IPS-20b (cell line): ENCODE data around the gene ADAM10.

Experiments used
- H3K27ac ChIP-seq: one replicate; pipeline ENCODE4 v1.5.1; 2013; ENCODE audit warnings: low read length
- H3K27me3 ChIP-seq: 2 replicates; pipeline ENCODE4 v1.6.1; 2013; ENCODE audit warnings: mild to moderate bottlenecking, low read length, inconsistent platforms; ENCODE audit not compliant: insufficient read depth
- H3K36me3 ChIP-seq: 2 replicates; pipeline ENCODE4 v1.6.1; 2013; ENCODE audit warnings: low read depth, mild to moderate bottlenecking, inconsistent platforms, low read length, moderate library complexity; ENCODE audit not compliant: insufficient read depth
- H3K4me1 ChIP-seq: 2 replicates; pipeline ENCODE4 v1.6.1; 2013; ENCODE audit warnings: mild to moderate bottlenecking, control low read depth, inconsistent platforms, low read length, moderate library complexity; ENCODE audit not compliant: insufficient read depth
- H3K4me3 ChIP-seq: 2 replicates; pipeline ENCODE4 v1.5.1; 2013; ENCODE audit warnings: mild to moderate bottlenecking, low read length, inconsistent platforms
- H3K9ac ChIP-seq: 2 replicates; pipeline ENCODE4 v1.6.1; 2013; ENCODE audit warnings: low read depth, mild to moderate bottlenecking, inconsistent platforms, low read length, moderate library complexity
- H3K9me3 ChIP-seq: 2 replicates; pipeline ENCODE4 v1.6.1; 2013; ENCODE audit warnings: mild to moderate bottlenecking, low read depth, low read length, inconsistent platforms; ENCODE audit not compliant: insufficient read depth

The ADAM10 gene

DNA sequence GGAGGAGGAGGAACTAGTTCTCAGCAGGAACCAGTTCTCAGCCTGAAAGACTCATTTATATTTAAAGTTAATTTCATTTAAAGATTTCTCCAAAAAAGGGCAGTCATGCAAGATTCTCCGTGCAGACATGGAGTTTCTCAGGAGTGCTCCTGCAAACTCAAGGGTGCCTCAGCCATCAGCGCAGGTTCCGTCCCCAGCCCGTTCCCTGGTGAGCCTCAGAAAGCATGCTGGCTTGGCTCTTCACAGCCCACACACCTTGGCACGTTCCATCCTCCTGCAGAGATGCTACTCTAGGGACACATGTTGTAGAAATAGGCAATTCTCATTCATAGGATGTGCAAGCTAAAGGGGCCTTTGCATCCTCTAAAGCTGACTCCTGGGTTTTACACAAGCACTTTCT is 194.7 kb downstream of the ADAM10 start:
- Histone ChIP-seq H3K9me3 (peaks cover 7% of the 10 kb centered on the region; the same call in 1 of the 2 replicates), H3K4me1 (peaks cover 9% of the 10 kb centered on the region; the same call in 1 of the 2 replicates), H3K36me3 (no peaks in the 10 kb centered on the region), H3K4me3 (no peak overlapping the region), H3K27ac (no peak overlapping the region), H3K9ac (no peak overlapping the region), H3K27me3 (no peaks in the 10 kb centered on the region)

DNA sequence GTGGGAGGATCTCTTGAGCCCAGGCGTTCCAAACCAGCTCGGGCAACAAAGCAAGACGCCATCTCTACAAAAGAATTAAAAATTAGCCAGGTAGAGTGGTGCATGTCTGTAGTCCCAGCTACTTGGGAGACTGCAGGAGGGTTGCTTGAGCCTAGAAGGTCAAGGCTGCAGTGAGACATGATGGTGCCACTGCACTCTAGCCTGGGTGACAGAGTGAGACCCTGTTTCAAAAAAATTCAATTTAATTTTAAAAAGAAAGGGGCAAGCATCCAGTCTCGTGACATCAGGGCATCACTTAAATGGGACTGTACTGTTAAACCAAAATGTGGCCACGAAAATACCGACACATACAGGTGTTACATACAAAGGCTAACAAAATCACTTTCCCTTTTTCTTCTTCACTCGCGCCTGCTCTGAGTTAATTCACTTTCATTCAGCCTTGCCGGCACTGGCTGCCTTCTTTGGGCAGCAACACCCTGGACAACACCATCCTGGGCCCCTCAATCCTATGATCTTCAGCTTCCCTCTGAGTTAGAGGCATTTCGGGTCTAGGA is 196.1 kb downstream of the ADAM10 start:
- H3K9me3 ChIP-seq, result peaks cover 2% of the 10 kb centered on the region; the same call in 1 of the 2 replicates
- H3K4me3 ChIP-seq, result no peak overlapping the region
- H3K9ac ChIP-seq, result no peak overlapping the region
- H3K27ac ChIP-seq, result no peak overlapping the region
- peaks cover 9% of the 10 kb centered on the region; the same call in 1 of the 2 replicates for H3K4me1 ChIP-seq
- no peaks in the 10 kb centered on the region for H3K36me3 ChIP-seq
- H3K27me3 ChIP-seq, result no peaks in the 10 kb centered on the region

DNA sequence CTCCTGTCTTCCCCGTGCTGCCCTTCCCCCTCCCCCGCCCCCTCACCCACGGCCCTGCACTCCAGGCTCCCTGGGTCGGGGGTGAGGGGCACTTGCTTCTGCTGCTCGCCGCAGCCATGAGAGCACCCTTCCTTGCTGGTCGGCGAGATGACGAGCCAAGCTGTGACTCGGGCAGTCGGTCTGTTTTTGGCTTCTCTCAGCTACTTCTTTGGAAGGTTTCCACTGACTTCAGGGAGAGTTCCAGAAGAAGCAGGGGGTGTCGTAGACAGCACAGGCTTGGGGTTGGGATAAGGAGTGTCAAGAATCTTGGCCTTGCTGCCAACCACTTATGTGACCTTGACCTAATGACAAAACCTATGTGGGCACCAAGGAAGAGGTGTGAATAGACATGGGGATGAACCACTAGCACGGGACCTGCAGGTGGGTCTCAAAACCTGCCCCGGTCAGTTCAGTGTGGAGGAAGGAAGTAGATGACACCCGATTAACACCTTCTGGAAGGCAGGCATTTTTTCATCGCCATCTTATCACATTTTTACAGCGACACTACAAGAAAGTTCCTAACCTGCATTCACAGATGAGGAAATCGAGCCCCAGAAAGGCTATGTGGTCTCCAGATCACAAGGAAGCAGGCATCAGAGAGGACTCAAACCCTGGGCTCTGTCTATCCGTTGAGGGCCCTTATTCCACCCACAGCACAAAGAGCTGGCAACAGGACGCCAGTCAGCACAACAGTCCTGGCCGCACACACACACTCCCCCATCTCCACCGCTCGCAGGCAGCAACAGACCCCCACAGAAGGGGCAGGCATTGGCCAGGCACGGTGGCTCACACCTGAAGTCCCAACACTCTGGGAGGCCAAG is 196.8 kb downstream of the ADAM10 start:
- H3K27ac ChIP-seq, result no peak overlapping the region
- H3K27me3 ChIP-seq, result no peaks in the 10 kb centered on the region
- no peak overlapping the region for H3K9ac ChIP-seq
- H3K4me3 ChIP-seq, result no peak overlapping the region
- no peaks in the 10 kb centered on the region for H3K9me3 ChIP-seq
- H3K4me1 ChIP-seq, result peaks cover 9% of the 10 kb centered on the region; the same call in 1 of the 2 replicates
- H3K36me3 ChIP-seq, result no peaks in the 10 kb centered on the region

DNA sequence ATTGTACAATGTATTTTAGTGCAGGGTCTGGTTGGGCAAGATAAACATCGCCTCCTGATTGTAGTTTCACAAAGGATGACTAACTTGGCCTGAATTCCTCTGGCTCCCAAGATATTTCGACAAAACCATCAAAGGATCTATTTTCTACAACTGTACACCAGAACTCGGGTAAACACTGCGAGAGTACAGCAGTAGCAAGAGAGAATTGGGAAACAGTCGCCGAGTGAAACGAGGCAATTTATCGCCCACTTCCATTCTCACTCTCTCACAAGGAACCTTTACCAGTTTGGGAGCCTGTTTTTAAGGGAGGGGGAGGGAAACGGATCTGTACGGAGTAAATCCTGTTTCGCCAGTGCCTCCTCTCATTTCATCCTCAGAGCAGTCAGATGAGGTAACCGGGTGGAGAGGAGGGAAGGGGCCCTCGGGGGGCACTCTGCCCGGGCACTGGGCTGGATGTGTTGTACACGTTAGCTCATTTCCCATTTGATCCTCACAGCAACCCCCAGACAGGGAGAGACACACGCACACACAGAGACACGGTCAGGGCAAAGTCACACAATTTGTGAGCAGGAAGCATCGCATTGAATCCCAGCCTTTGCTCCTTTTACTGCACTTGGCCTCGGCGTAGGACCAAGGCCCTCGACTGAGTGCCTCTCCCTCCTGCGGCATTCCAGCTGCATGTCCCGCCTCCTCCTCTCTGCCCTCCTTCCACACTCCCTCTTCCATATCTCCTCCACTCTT is 197.6 kb downstream of the ADAM10 start:
- H3K9me3 ChIP-seq, result no peaks in the 10 kb centered on the region
- H3K36me3 ChIP-seq, result no peaks in the 10 kb centered on the region
- peaks cover 9% of the 10 kb centered on the region; the same call in 1 of the 2 replicates for H3K4me1 ChIP-seq
- H3K27ac ChIP-seq, result no peak overlapping the region
- H3K27me3 ChIP-seq, result no peaks in the 10 kb centered on the region
- H3K9ac ChIP-seq, result no peak overlapping the region
- H3K4me3 ChIP-seq, result no peak overlapping the region

DNA sequence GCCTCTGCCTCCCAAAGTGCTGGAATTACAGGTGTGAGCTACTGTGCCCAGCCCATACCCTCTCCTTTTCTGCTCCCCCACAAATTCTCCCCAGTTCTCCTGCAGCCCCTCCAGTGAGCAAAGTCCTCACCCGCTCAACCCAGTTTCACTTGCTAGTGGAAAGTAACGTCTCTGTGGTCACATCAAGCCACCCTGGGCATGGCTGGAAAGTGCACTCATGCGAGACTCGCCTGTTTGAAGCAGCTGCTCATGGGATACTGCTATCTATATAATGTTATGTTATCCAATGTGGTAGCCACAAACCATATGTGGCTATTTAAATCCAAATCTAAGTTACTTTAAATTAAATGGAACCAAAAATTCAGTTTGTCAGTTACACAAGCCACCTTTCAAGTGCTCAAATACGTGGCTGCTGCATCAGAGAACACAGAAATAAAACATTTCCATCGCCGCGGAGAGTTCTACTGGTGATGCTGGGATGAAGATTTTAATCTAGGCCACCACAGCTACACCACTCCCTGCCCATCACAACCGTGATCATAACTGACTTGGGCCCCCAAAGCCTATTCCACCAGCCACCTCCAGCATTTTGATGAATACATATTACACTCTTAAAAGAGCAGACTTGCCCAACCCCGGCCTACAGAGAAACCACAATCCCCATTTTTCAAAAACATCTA is 198.3 kb downstream of the ADAM10 start:
- H3K4me3 ChIP-seq, result no peak overlapping the region
- no peaks in the 10 kb centered on the region for H3K27me3 ChIP-seq
- peaks cover 9% of the 10 kb centered on the region; the same call in 1 of the 2 replicates for H3K4me1 ChIP-seq
- H3K27ac ChIP-seq, result no peak overlapping the region
- H3K9ac ChIP-seq, result no peak overlapping the region
- H3K9me3 ChIP-seq, result no peaks in the 10 kb centered on the region
- H3K36me3 ChIP-seq, result no peaks in the 10 kb centered on the region

DNA sequence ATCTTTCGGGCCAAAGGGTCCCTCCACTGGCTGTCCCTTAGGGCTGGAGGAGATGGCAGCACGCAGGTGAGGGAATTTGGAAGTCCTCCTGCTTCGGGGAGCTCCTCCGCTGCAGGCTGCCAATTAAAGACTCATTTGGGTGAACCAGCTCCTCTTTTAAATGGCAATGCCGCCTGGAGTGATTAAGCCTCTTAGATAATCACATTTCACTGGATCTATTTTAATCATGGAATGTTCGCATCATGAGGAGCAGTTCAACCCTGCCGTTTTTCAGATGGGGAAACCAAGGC is 199.8 kb downstream of the ADAM10 start:
- Histone ChIP-seq H3K27ac (no peak overlapping the region), H3K4me3 (no peak overlapping the region), H3K4me1 (no peaks in the 10 kb centered on the region; the same call in 1 of the 2 replicates), H3K27me3 (no peaks in the 10 kb centered on the region), H3K9ac (no peak overlapping the region), H3K36me3 (no peaks in the 10 kb centered on the region), H3K9me3 (no peaks in the 10 kb centered on the region)

DNA sequence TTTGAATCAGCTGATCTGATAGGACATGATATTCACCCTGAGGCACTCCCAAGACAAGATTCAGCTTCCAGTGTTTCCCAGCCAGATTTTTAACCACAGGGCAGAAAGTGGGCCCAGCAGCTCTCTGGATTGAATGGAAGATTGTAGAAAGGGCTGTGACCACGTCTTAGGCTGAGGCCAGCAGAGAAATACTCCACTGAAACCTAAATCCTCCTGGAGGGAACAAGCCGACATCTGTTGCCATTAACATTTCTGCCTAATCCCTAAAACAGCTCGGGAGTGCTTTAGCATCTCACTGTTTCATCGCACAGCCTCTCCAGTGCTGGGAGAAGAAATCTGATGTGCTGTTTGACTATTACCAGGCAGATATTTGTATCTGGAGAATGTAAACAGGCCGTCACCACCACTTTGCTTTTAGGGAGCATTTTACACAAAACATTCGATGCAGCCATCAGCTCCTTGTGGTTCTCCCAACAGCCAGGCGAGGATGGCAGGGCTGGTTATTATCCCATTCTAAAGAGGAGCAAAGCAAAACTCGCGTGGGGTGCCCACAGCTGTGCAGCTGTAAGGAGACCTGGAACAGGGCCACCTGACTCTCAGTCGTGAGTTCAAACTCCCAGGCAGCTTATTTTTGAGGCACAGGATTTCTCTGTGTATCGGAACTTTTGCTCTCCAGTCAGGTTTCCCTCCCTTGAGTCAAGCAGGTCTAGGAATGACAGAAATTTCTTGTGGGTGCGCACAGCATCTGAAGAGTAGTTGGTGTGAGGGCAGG is 200.3 kb downstream of the ADAM10 start:
- Histone ChIP-seq H3K9ac (no peak overlapping the region), H3K4me3 (no peak overlapping the region), H3K27ac (no peak overlapping the region), H3K4me1 (no peaks in the 10 kb centered on the region; the same call in 1 of the 2 replicates), H3K9me3 (no peaks in the 10 kb centered on the region), H3K27me3 (no peaks in the 10 kb centered on the region), H3K36me3 (no peaks in the 10 kb centered on the region)

DNA sequence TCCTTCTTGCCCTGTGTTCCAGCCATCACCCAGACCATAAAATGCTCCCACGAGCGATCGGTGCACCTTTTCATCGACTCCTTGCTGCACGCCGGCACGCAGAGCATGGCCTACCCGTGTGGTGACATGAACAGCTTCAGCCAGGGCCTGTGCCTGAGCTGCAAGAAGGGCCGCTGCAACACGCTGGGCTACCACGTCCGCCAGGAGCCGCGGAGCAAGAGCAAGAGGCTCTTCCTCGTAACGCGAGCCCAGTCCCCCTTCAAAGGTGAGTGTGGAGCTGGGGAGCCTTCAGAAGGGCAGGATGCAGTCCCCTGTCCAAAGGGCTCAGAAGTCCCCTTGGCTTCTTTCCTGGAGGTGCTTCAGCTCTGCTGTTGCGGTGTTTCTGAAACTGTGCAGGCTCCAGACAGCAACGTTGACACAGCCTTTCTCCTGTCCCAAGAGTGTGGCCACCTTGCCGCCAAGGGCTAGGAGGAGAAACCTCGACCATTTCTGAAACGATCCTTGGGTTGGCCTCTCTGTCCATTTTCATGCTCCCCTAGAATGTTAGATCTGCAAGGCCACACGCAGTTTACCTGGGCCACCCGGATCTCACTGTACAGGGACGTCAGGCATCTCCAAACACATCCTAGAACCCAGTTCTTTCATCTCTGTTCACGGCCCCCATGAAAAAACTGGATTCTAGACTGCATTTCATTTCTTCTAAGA is 201.0 kb downstream of the ADAM10 start:
- Histone ChIP-seq H3K9me3 (no peaks in the 10 kb centered on the region), H3K4me1 (no peaks in the 10 kb centered on the region; the same call in 1 of the 2 replicates)

DNA sequence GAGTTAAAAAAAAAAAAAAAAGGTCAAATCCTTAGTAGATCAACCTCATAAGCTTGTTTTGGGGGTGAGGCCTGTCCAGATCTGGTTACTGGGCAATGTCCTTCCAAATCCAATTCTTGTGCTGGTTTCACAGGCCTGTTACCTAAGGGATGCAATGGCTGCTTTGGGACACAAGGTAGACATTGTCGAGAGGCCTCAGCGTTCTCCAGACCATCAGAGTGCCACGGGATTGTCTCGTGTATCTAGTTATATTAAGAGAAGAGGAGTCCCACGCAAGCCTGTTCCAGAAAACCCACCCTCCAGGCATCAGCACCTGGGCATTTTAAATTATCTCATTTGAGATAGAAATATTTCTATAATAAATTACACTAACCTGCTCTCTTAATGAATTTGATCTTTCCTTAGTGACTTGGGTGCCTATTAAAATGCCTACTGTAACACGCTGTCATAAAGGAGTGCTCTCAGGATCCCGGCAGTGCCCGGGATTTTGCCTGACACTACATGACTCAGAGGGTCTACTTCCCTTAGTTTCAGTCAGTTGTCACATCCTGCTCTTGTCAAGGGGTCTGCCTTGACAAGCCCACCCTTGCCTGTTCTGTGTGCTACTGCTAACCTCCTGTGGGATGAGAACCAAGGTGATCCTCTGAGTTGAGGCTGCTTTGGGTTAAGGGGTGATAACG is 201.7 kb downstream of the ADAM10 start:
- Histone ChIP-seq H3K4me1 (no peaks in the 10 kb centered on the region; the same call in 1 of the 2 replicates), H3K36me3 (no peaks in the 10 kb centered on the region), H3K4me3 (no peak overlapping the region), H3K27ac (no peak overlapping the region), H3K9ac (no peak overlapping the region), H3K9me3 (no peaks in the 10 kb centered on the region), H3K27me3 (no peaks in the 10 kb centered on the region)

More for the DNA sequence above, 201.0 kb downstream of the ADAM10 start:
- Histone ChIP-seq H3K9ac (no peak overlapping the region), H3K4me3 (no peak overlapping the region), H3K27ac (no peak overlapping the region), H3K36me3 (no peaks in the 10 kb centered on the region), H3K27me3 (no peaks in the 10 kb centered on the region)
